Measurements from ENCODE around the gene COL24A1.

- TF ChIP-seq POLR2A (IDR thresholded peaks at IDR 0.05): no peak
- no peak for TF ChIP-seq CTCF (IDR thresholded peaks at IDR 0.05)
- no peak for TF ChIP-seq POLR2AphosphoS5 (IDR thresholded peaks at IDR 0.05)
- no peak for TF ChIP-seq EP300 (IDR thresholded peaks at IDR 0.05)
Observed at GRCh38 chr1:85700422-85700821, 456.1 kb downstream of the COL24A1 start.
